ENCODE measurements around the gene ATG13.

GRCh38 chr11:46570790-46571398 lies 46.5 kb upstream of the ATG13 start:
- TF ChIP-seq ZNF274 (IDR thresholded peaks at IDR 0.05; ENCODE audit: low read length): no peak
- no peak for TF ChIP-seq ZNF274 (tag by site-specific recombination; IDR thresholded peaks at IDR 0.05; ENCODE audit: borderline replicate concordance)
- TF ChIP-seq, protein P1, sequence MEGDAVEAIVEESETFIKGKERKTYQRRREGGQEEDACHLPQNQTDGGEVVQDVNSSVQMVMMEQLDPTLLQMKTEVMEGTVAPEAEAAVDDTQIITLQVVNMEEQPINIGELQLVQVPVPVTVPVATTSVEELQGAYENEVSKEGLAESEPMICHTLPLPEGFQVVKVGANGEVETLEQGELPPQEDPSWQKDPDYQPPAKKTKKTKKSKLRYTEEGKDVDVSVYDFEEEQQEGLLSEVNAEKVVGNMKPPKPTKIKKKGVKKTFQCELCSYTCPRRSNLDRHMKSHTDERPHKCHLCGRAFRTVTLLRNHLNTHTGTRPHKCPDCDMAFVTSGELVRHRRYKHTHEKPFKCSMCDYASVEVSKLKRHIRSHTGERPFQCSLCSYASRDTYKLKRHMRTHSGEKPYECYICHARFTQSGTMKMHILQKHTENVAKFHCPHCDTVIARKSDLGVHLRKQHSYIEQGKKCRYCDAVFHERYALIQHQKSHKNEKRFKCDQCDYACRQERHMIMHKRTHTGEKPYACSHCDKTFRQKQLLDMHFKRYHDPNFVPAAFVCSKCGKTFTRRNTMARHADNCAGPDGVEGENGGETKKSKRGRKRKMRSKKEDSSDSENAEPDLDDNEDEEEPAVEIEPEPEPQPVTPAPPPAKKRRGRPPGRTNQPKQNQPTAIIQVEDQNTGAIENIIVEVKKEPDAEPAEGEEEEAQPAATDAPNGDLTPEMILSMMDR (tag by site-specific recombination; IDR thresholded peaks at IDR 0.05): no peak
- TF ChIP-seq ZNF791 (tag by site-specific recombination; IDR thresholded peaks at IDR 0.05): no peak
- TF ChIP-seq ZNF558 (tag by site-specific recombination; IDR thresholded peaks at IDR 0.05): no peak
- TF ChIP-seq ZFP41 (tag by site-specific recombination; IDR thresholded peaks at IDR 0.05; ENCODE audit: borderline replicate concordance): no peak
- TF ChIP-seq ZNF140 (tag by site-specific recombination; IDR thresholded peaks at IDR 0.05): no peak
- no peak for TF ChIP-seq YY1 (tag by site-specific recombination; IDR thresholded peaks at IDR 0.05)
- TF ChIP-seq, protein P2, sequence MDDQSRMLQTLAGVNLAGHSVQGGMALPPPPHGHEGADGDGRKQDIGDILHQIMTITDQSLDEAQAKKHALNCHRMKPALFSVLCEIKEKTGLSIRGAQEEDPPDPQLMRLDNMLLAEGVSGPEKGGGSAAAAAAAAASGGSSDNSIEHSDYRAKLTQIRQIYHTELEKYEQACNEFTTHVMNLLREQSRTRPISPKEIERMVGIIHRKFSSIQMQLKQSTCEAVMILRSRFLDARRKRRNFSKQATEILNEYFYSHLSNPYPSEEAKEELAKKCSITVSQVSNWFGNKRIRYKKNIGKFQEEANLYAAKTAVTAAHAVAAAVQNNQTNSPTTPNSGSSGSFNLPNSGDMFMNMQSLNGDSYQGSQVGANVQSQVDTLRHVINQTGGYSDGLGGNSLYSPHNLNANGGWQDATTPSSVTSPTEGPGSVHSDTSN (CRISPR knock-in tag; IDR thresholded peaks at IDR 0.05): no peak
- TF ChIP-seq HOXA7 (CRISPR knock-in tag; IDR thresholded peaks at IDR 0.05; ENCODE audit: borderline replicate concordance): no peak
- TF ChIP-seq ZNF639 (tag by site-specific recombination; IDR thresholded peaks at IDR 0.05): no peak
- no peak for TF ChIP-seq ZNF10 (tag by site-specific recombination; IDR thresholded peaks at IDR 0.05)

Data from HEK293 (cell line).